ENCODE data around the gene NTRK3.

NTRK3 gene

GRCh38 chr15:88091444-88092016 is 165.0 kb downstream of the NTRK3 start:
- H3K4me1 ChIP-seq (ENCODE audit: control insufficient read depth, insufficient read depth, low read length, poor library complexity, severe bottlenecking): no peaks in the 10 kb centered on the region
- H3K4me3 ChIP-seq (ENCODE audit: extremely low read depth, insufficient read depth, low read length, poor library complexity, severe bottlenecking): no peak overlapping the region
- peaks cover 5% of the 10 kb centered on the region for H3K9me3 ChIP-seq (ENCODE audit: control insufficient read depth, low read length)
- 96 to 100% methylated on average over 3 of the region's 3 CpGs for WGBS, 2 experiments (ENCODE audit: insufficient coverage in 2 of 2)
- no peak overlapping the region for H3K27ac ChIP-seq (ENCODE audit: low read depth, low read length, severe bottlenecking)
- no peaks in the 10 kb centered on the region for H3K36me3 ChIP-seq (ENCODE audit: control insufficient read depth, insufficient read depth, low read length)

- WGBS, 2 experiments (ENCODE audit: insufficient coverage in 2 of 2): 56 to 63% methylated on average over 1 to 6 of the region's 6 CpGs
- H3K27ac ChIP-seq (ENCODE audit: low read depth, low read length, severe bottlenecking): no peak overlapping the region
- H3K9me3 ChIP-seq (ENCODE audit: control insufficient read depth, low read length): peaks cover 5% of the 10 kb centered on the region
- no peaks in the 10 kb centered on the region for H3K4me1 ChIP-seq (ENCODE audit: control insufficient read depth, insufficient read depth, low read length, poor library complexity, severe bottlenecking)
- no peaks in the 10 kb centered on the region for H3K36me3 ChIP-seq (ENCODE audit: control insufficient read depth, insufficient read depth, low read length)
- no peak overlapping the region for H3K4me3 ChIP-seq (ENCODE audit: extremely low read depth, insufficient read depth, low read length, poor library complexity, severe bottlenecking)
Observed at GRCh38 chr15:88090481-88091011, 166.0 kb downstream of the NTRK3 start.

GRCh38 chr15:88089731-88090130 is 166.8 kb downstream of the NTRK3 start:
- Histone ChIP-seq H3K27ac (ENCODE audit: low read depth, low read length, severe bottlenecking) (no peak overlapping the region), H3K9me3 (ENCODE audit: control insufficient read depth, low read length) (peaks cover 5% of the 10 kb centered on the region), H3K4me1 (ENCODE audit: control insufficient read depth, insufficient read depth, low read length, poor library complexity, severe bottlenecking) (no peaks in the 10 kb centered on the region), H3K36me3 (ENCODE audit: control insufficient read depth, insufficient read depth, low read length) (no peaks in the 10 kb centered on the region), H3K4me3 (ENCODE audit: extremely low read depth, insufficient read depth, low read length, poor library complexity, severe bottlenecking) (no peak overlapping the region)
- 89 to 96% methylated on average over 3 to 4 of the region's 4 CpGs for WGBS, 2 experiments (ENCODE audit: insufficient coverage in 2 of 2)

GRCh38 chr15:88089024-88089620 is 167.4 kb downstream of the NTRK3 start:
- Histone ChIP-seq H3K9me3 (ENCODE audit: control insufficient read depth, low read length) (peaks cover 5% of the 10 kb centered on the region), H3K27ac (ENCODE audit: low read depth, low read length, severe bottlenecking) (no peak overlapping the region), H3K4me1 (ENCODE audit: control insufficient read depth, insufficient read depth, low read length, poor library complexity, severe bottlenecking) (no peaks in the 10 kb centered on the region), H3K4me3 (ENCODE audit: extremely low read depth, insufficient read depth, low read length, poor library complexity, severe bottlenecking) (no peak overlapping the region), H3K36me3 (ENCODE audit: control insufficient read depth, insufficient read depth, low read length) (no peaks in the 10 kb centered on the region)
- WGBS, 2 experiments (ENCODE audit: insufficient coverage in 2 of 2): 68 to 85% methylated on average over 3 of the region's 6 CpGs

- Histone ChIP-seq H3K4me1 (ENCODE audit: control insufficient read depth, insufficient read depth, low read length, poor library complexity, severe bottlenecking) (no peaks in the 10 kb centered on the region), H3K4me3 (ENCODE audit: extremely low read depth, insufficient read depth, low read length, poor library complexity, severe bottlenecking) (no peak overlapping the region), H3K9me3 (ENCODE audit: control insufficient read depth, low read length) (no peaks in the 10 kb centered on the region), H3K36me3 (ENCODE audit: control insufficient read depth, insufficient read depth, low read length) (no peaks in the 10 kb centered on the region), H3K27ac (ENCODE audit: low read depth, low read length, severe bottlenecking) (no peak overlapping the region)
- WGBS, 2 experiments (ENCODE audit: insufficient coverage in 2 of 2): 74 to 80% methylated on average over 3 to 4 of the region's 9 CpGs
Observed at GRCh38 chr15:88083811-88084760, 172.5 kb downstream of the NTRK3 start.

- Histone ChIP-seq H3K27ac (ENCODE audit: low read depth, low read length, severe bottlenecking) (no peak overlapping the region), H3K36me3 (ENCODE audit: control insufficient read depth, insufficient read depth, low read length) (no peaks in the 10 kb centered on the region), H3K4me1 (ENCODE audit: control insufficient read depth, insufficient read depth, low read length, poor library complexity, severe bottlenecking) (peaks cover 13% of the 10 kb centered on the region), H3K9me3 (ENCODE audit: control insufficient read depth, low read length) (no peaks in the 10 kb centered on the region), H3K4me3 (ENCODE audit: extremely low read depth, insufficient read depth, low read length, poor library complexity, severe bottlenecking) (no peak overlapping the region)
- WGBS, 2 experiments (ENCODE audit: insufficient coverage in 2 of 2): 88 to 89% methylated on average over 2 to 3 of the region's 3 CpGs
Observed at GRCh38 chr15:88080616-88081015, 175.9 kb downstream of the NTRK3 start.

GRCh38 chr15:88077296-88078020 is 179.1 kb downstream of the NTRK3 start:
- Histone ChIP-seq H3K27ac (ENCODE audit: low read depth, low read length, severe bottlenecking) (no peak overlapping the region), H3K9me3 (ENCODE audit: control insufficient read depth, low read length) (no peaks in the 10 kb centered on the region), H3K4me3 (ENCODE audit: extremely low read depth, insufficient read depth, low read length, poor library complexity, severe bottlenecking) (no peak overlapping the region), H3K36me3 (ENCODE audit: control insufficient read depth, insufficient read depth, low read length) (no peaks in the 10 kb centered on the region), H3K4me1 (ENCODE audit: control insufficient read depth, insufficient read depth, low read length, poor library complexity, severe bottlenecking) (peaks cover 13% of the 10 kb centered on the region)
- WGBS, 2 experiments (ENCODE audit: insufficient coverage in 2 of 2): 83 to 87% methylated on average over 6 to 8 of the region's 12 CpGs

- Histone ChIP-seq H3K4me3 (ENCODE audit: extremely low read depth, insufficient read depth, low read length, poor library complexity, severe bottlenecking) (no peak overlapping the region), H3K36me3 (ENCODE audit: control insufficient read depth, insufficient read depth, low read length) (no peaks in the 10 kb centered on the region), H3K9me3 (ENCODE audit: control insufficient read depth, low read length) (no peaks in the 10 kb centered on the region), H3K27ac (ENCODE audit: low read depth, low read length, severe bottlenecking) (no peak overlapping the region), H3K4me1 (ENCODE audit: control insufficient read depth, insufficient read depth, low read length, poor library complexity, severe bottlenecking) (peaks cover 13% of the 10 kb centered on the region)
- WGBS, 2 experiments (ENCODE audit: insufficient coverage in 2 of 2): 86 to 100% methylated on average over 1 of the region's 1 CpG
Observed at GRCh38 chr15:88076328-88076727, 180.2 kb downstream of the NTRK3 start.

- Histone ChIP-seq H3K36me3 (ENCODE audit: control insufficient read depth, insufficient read depth, low read length) (no peaks in the 10 kb centered on the region), H3K4me1 (ENCODE audit: control insufficient read depth, insufficient read depth, low read length, poor library complexity, severe bottlenecking) (peaks cover 13% of the 10 kb centered on the region)
- WGBS, 2 experiments (ENCODE audit: insufficient coverage in 2 of 2): 78 to 95% methylated on average over 1 to 4 of the region's 6 CpGs
Observed at GRCh38 chr15:88075102-88075501, 181.4 kb downstream of the NTRK3 start.

GRCh38 chr15:88074386-88074785 is 182.2 kb downstream of the NTRK3 start:
- 97 to 98% methylated on average over 4 to 5 of the region's 5 CpGs for WGBS, 2 experiments (ENCODE audit: insufficient coverage in 2 of 2)

More at GRCh38 chr15:88075102-88075501, 181.4 kb downstream of the NTRK3 start:
- H3K27ac ChIP-seq (ENCODE audit: low read depth, low read length, severe bottlenecking): no peak overlapping the region
- no peaks in the 10 kb centered on the region for H3K9me3 ChIP-seq (ENCODE audit: control insufficient read depth, low read length)
- no peak overlapping the region for H3K4me3 ChIP-seq (ENCODE audit: extremely low read depth, insufficient read depth, low read length, poor library complexity, severe bottlenecking)

More at GRCh38 chr15:88074386-88074785, 182.2 kb downstream of the NTRK3 start:
- Histone ChIP-seq H3K27ac (ENCODE audit: low read depth, low read length, severe bottlenecking) (no peak overlapping the region), H3K36me3 (ENCODE audit: control insufficient read depth, insufficient read depth, low read length) (no peaks in the 10 kb centered on the region), H3K4me1 (ENCODE audit: control insufficient read depth, insufficient read depth, low read length, poor library complexity, severe bottlenecking) (peaks cover 13% of the 10 kb centered on the region), H3K4me3 (ENCODE audit: extremely low read depth, insufficient read depth, low read length, poor library complexity, severe bottlenecking) (no peak overlapping the region), H3K9me3 (ENCODE audit: control insufficient read depth, low read length) (no peaks in the 10 kb centered on the region)

Data from mesodermal cell (in vitro differentiated cells).